Mucosa of stomach (tissue), 1 donor: ENCODE measurements around the gene LAMA3.

Source experiments
- H3K27me3 ChIP-seq: one replicate; pipeline ENCODE4 v1.7.0; 2013; ENCODE audit warnings: mild to moderate bottlenecking, low read length; ENCODE audit not compliant: control insufficient read depth, insufficient read depth
- H3K36me3 ChIP-seq: one replicate; pipeline ENCODE4 v1.7.0; 2013; ENCODE audit warnings: low read length; ENCODE audit not compliant: control insufficient read depth, insufficient read depth
- H3K4me1 ChIP-seq: one replicate; pipeline ENCODE4 v1.7.0; 2013; ENCODE audit warnings: mild to moderate bottlenecking, low read length; ENCODE audit not compliant: control insufficient read depth, insufficient read depth
- H3K4me3 ChIP-seq: one replicate; pipeline ENCODE4 v1.7.0; 2013; ENCODE audit warnings: low read length
- H3K9ac ChIP-seq: one replicate; pipeline ENCODE4 v1.7.0; 2013; ENCODE audit warnings: mild to moderate bottlenecking, low read length, moderate library complexity
- H3K9me3 ChIP-seq: one replicate; pipeline ENCODE4 v1.7.0; 2013; ENCODE audit warnings: mild to moderate bottlenecking, low read length, moderate library complexity; ENCODE audit not compliant: control insufficient read depth
- donor health status: Pancreatic carcinoma.

The LAMA3 gene

GRCh38 chr18:23972453-23972852, 283.2 kb downstream of the LAMA3 start:
- no peak overlapping the region for H3K9ac ChIP-seq
- H3K36me3 ChIP-seq, result no peaks in the 10 kb centered on the region
- H3K4me3 ChIP-seq, result no peak overlapping the region
- H3K9me3 ChIP-seq, result no peaks in the 10 kb centered on the region
- H3K27me3 ChIP-seq, result no peaks in the 10 kb centered on the region
- peaks cover 6% of the 10 kb centered on the region for H3K4me1 ChIP-seq

GRCh38 chr18:23977103-23977502, 287.9 kb downstream of the LAMA3 start:
- Histone ChIP-seq H3K9ac (no peak overlapping the region), H3K4me1 (peaks cover 3% of the 10 kb centered on the region), H3K27me3 (no peaks in the 10 kb centered on the region), H3K4me3 (no peak overlapping the region), H3K9me3 (no peaks in the 10 kb centered on the region), H3K36me3 (no peaks in the 10 kb centered on the region)

- H3K36me3 ChIP-seq, result no peaks in the 10 kb centered on the region
- no peaks in the 10 kb centered on the region for H3K9me3 ChIP-seq
- H3K4me3 ChIP-seq, result no peak overlapping the region
- no peak overlapping the region for H3K9ac ChIP-seq
- H3K4me1 ChIP-seq, result peaks cover 11% of the 10 kb centered on the region
- no peaks in the 10 kb centered on the region for H3K27me3 ChIP-seq
These were observed 288.6 kb downstream of the LAMA3 start for GRCh38 chr18:23977719-23978483.

GRCh38 chr18:23981369-23981980, 292.2 kb downstream of the LAMA3 start:
- Histone ChIP-seq H3K36me3 (no peaks in the 10 kb centered on the region), H3K9me3 (no peaks in the 10 kb centered on the region), H3K27me3 (no peaks in the 10 kb centered on the region), H3K4me3 (no peak overlapping the region), H3K4me1 (peaks cover 12% of the 10 kb centered on the region), H3K9ac (no peak overlapping the region)

- Histone ChIP-seq H3K4me3 (no peak overlapping the region), H3K9me3 (no peaks in the 10 kb centered on the region), H3K4me1 (peaks cover 12% of the 10 kb centered on the region), H3K9ac (no peak overlapping the region), H3K36me3 (no peaks in the 10 kb centered on the region), H3K27me3 (no peaks in the 10 kb centered on the region)
These were observed 293.2 kb downstream of the LAMA3 start for GRCh38 chr18:23982155-23983079.

- H3K36me3 ChIP-seq, result no peaks in the 10 kb centered on the region
These were observed 293.9 kb downstream of the LAMA3 start for GRCh38 chr18:23983112-23983511.

GRCh38 chr18:23986600-23987359, 297.5 kb downstream of the LAMA3 start:
- H3K27me3 ChIP-seq, result no peaks in the 10 kb centered on the region
- H3K4me3 ChIP-seq, result no peak overlapping the region
- no peaks in the 10 kb centered on the region for H3K36me3 ChIP-seq
- H3K9ac ChIP-seq, result no peak overlapping the region
- H3K9me3 ChIP-seq, result no peaks in the 10 kb centered on the region
- peaks cover 12% of the 10 kb centered on the region for H3K4me1 ChIP-seq

More at GRCh38 chr18:23983112-23983511, 293.9 kb downstream of the LAMA3 start:
- no peak overlapping the region for H3K9ac ChIP-seq
- no peaks in the 10 kb centered on the region for H3K27me3 ChIP-seq
- H3K4me1 ChIP-seq, result peaks cover 12% of the 10 kb centered on the region
- H3K4me3 ChIP-seq, result no peak overlapping the region
- H3K9me3 ChIP-seq, result no peaks in the 10 kb centered on the region

GRCh38 chr18:23990474-23991410, 301.5 kb downstream of the LAMA3 start:
- Histone ChIP-seq H3K9ac (no peak overlapping the region), H3K4me3 (no peak overlapping the region), H3K9me3 (no peaks in the 10 kb centered on the region), H3K36me3 (no peaks in the 10 kb centered on the region), H3K27me3 (no peaks in the 10 kb centered on the region), H3K4me1 (peaks cover 3% of the 10 kb centered on the region)

- no peak overlapping the region for H3K9ac ChIP-seq
- peaks cover 3% of the 10 kb centered on the region for H3K4me1 ChIP-seq
- no peaks in the 10 kb centered on the region for H3K36me3 ChIP-seq
- no peaks in the 10 kb centered on the region for H3K27me3 ChIP-seq
- H3K4me3 ChIP-seq, result no peak overlapping the region
- no peaks in the 10 kb centered on the region for H3K9me3 ChIP-seq
These were observed 303.1 kb downstream of the LAMA3 start for GRCh38 chr18:23992089-23992940.

GRCh38 chr18:23992941-23993280, 303.7 kb downstream of the LAMA3 start:
- H3K4me3 ChIP-seq, result no peak overlapping the region
- no peak overlapping the region for H3K9ac ChIP-seq
- no peaks in the 10 kb centered on the region for H3K36me3 ChIP-seq

More at GRCh38 chr18:23992941-23993280, 303.7 kb downstream of the LAMA3 start:
- Histone ChIP-seq H3K4me1 (peaks cover 3% of the 10 kb centered on the region), H3K27me3 (no peaks in the 10 kb centered on the region), H3K9me3 (no peaks in the 10 kb centered on the region)
